Spleen (tissue), 11 donors: ENCODE results near the gene CAMTA1. TPM values are rescaled to one million over a fixed set of nuclear protein-coding genes. Genes with fewer than 3 reads are reported as not detected.

Experiments
- DNase-seq: peaks from one replicate; pipeline ENCODE4 v3.0.0-alpha.2; 2020
- H3K27ac ChIP-seq, 8 donors: fragments of 200-600 bp; sonication (generic) in 7 of 8; 1 replicate in 4 of 8; 2 replicates in 4 of 8; pipeline versions ENCODE4 v1.5.0 to v1.8.0; 2016 to 2021; ENCODE audit warnings: inconsistent platforms in 4 of 8, mild to moderate bottlenecking in 4 of 8, moderate library complexity in 1 of 8
- H3K27me3 ChIP-seq, 7 donors: fragments of 200-600 bp; sonication (generic) in 6 of 7; replicated peaks in 1 of 7; 1 replicate in 4 of 7; 2 replicates in 3 of 7; pipeline versions ENCODE4 v1.5.0 to v1.8.0; 2016 to 2021; ENCODE audit warnings: inconsistent platforms in 3 of 7, mild to moderate bottlenecking in 1 of 7
- H3K36me3 ChIP-seq, 6 donors: fragments of 200-600 bp; sonication (generic) in 5 of 6; 1 replicate in 4 of 6; 2 replicates in 2 of 6; pipeline versions ENCODE4 v1.5.0 to v1.8.0; 2016 to 2021; ENCODE audit warnings: inconsistent platforms in 2 of 6
- H3K4me1 ChIP-seq, 6 donors: fragments of 200-600 bp; sonication (generic) in 5 of 6; 1 replicate in 3 of 6; 2 replicates in 3 of 6; pipeline versions ENCODE4 v1.5.0 to v1.8.0; 2016 to 2021; ENCODE audit warnings: inconsistent platforms in 3 of 6
- H3K4me3 ChIP-seq, 8 donors: fragments of 200-600 bp; sonication (generic) in 7 of 8; 1 replicate in 4 of 8; 2 replicates in 4 of 8; pipeline versions ENCODE4 v1.5.0 to v1.8.0; 2016 to 2021; ENCODE audit warnings: inconsistent platforms in 4 of 8, mild to moderate bottlenecking in 4 of 8, moderate library complexity in 2 of 8
- H3K9me3 ChIP-seq, 8 donors: fragments of 200-600 bp; sonication (generic) in 7 of 8; 1 replicate in 4 of 8; 2 replicates in 4 of 8; pipeline versions ENCODE4 v1.5.0 to v1.8.0; 2016 to 2021; ENCODE audit warnings: inconsistent platforms in 4 of 8
- POLR2A ChIP-seq, 3 donors: fragments of 450-650 bp; IDR thresholded peaks; one replicate each; pipeline ENCODE4 v1.5.1; 2017; ENCODE audit warnings: antibody characterized with exemption in 3 of 3, mild to moderate bottlenecking in 1 of 3
- POLR2AphosphoS5 ChIP-seq, 3 donors: sonication (generic); formaldehyde crosslinking; IDR thresholded peaks; one replicate each; pipeline ENCODE4 v1.5.1; 2017; ENCODE audit warnings: antibody characterized with exemption in 3 of 3
- WGBS, 5 donors: extraction: QIAGEN DNeasy Blood & Tissue Kit in 3 of 5; methylation state at CpG; one replicate each; pipeline versions ENCODE4 v1.1.5 to v1.1.7; 2013 to 2018; 5-methylcytosine and 5-hydroxymethylcytosine counted together
- intact Hi-C: fragments of 100-400 bp; cut with DNase I; formaldehyde crosslinking; loops from one replicate; pipeline ENCODE4 v1.15.0; 2023; ENCODE audit warnings: low total_unique reads
- polyA plus RNA-seq, 3 donors: library from polyadenylated mRNA; stranded (reverse); fragments of 200-250 nt; gene quantifications; one replicate each; pipeline ENCODE4 v1.2.1, GENCODE V29; 2013
- total RNA-seq, 7 donors: library from RNA; depleted of rRNA in 3 of 7; stranded (reverse); fragments of >200 nt in 3 of 7; fragmentation: NEBNext Ultra II Directional in 4 of 7; extraction: Animal tissue kit (Norgen Biotek cat#: 25700) in 4 of 7; gene quantifications; one replicate each; pipeline versions ENCODE4 v1.1.0 to v1.2.1, GENCODE V29; 2016 to 2021
- TF ChIP-seq, protein P1 (sequence below), 11 experiments: fragments of 200-600 bp in 7 of 11; fragments of 450-650 bp in 4 of 11; sonication (generic) in 4 of 11; IDR thresholded peaks in 8 of 11; conservative IDR thresholded peaks in 3 of 11; 1 replicate in 7 of 11; 2 replicates in 4 of 11; pipeline versions ENCODE4 v1.4.0 to v1.8.0; 2016 to 2021; ENCODE audit warnings: antibody characterized with exemption in 11 of 11, inconsistent platforms in 4 of 11, mild to moderate bottlenecking in 1 of 11
- donor health status: healthy with polysubstance abuse.
- donor health status: DM: no; HTN: no; CAD: no; lungs with moderate emphysema.
- donor health status: DM: no; HTN: no; CAD: no.
- donor health status: Bipolar disorder and iron deficiency.
- donor health status: healthy.
- donor health status: DM: no; HTN: no; CAD: no.
- donor health status: DM: yes; HTN: yes; CAD: no.

Gene CAMTA1
- total and polyA plus RNA-seq, 10 donors = 53.0 to 106 (median 77.3) TPM

DNA sequence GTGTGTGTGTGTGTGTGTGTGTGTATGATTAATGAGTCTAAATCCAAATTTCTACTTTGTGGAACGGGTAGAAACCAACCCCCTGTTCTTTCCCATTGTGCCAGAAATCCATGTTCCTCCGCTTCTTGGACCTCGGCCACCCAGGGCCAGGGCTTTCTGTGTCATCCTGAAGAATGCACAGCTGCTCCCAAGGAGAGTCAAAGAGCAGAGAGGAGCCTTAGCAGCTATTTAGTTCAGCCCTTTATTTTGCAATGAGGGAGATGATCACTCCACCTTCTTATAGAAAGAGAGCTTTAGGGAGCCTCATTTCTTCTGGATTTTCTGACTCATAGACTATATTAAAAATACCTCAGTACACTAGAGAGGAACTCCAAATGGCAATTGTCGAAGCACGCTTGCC is 496.6 kb downstream of the CAMTA1 start:
- peaks cover 0 to 38% (median 0%) of the 10 kb centered on the region in 7 donors for H3K27me3 ChIP-seq
- H3K4me3 ChIP-seq = no peak overlapping the region
- H3K36me3 ChIP-seq = no peaks in the 10 kb centered on the region
- intact Hi-C loops = no loop called here
- H3K4me1 ChIP-seq = no peaks in the 10 kb centered on the region
- DNase-seq = no peak
- WGBS, 5 donors = 72 to 93% (median 81%) methylated on average over 5 of the region's 5 CpGs
- no peak overlapping the region for H3K27ac ChIP-seq
- TF ChIP-seq POLR2AphosphoS5 (IDR thresholded peaks at IDR 0.05) (no peak), POLR2A (IDR thresholded peaks at IDR 0.05) (no peak)
- TF ChIP-seq, protein P1, sequence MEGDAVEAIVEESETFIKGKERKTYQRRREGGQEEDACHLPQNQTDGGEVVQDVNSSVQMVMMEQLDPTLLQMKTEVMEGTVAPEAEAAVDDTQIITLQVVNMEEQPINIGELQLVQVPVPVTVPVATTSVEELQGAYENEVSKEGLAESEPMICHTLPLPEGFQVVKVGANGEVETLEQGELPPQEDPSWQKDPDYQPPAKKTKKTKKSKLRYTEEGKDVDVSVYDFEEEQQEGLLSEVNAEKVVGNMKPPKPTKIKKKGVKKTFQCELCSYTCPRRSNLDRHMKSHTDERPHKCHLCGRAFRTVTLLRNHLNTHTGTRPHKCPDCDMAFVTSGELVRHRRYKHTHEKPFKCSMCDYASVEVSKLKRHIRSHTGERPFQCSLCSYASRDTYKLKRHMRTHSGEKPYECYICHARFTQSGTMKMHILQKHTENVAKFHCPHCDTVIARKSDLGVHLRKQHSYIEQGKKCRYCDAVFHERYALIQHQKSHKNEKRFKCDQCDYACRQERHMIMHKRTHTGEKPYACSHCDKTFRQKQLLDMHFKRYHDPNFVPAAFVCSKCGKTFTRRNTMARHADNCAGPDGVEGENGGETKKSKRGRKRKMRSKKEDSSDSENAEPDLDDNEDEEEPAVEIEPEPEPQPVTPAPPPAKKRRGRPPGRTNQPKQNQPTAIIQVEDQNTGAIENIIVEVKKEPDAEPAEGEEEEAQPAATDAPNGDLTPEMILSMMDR (IDR thresholded peaks at IDR 0.05 in 8 of 11, conservative IDR thresholded peaks at IDR 0.05 in 3 of 11) = no peak
- H3K9me3 ChIP-seq = peaks cover 0 to 8% (median 2%) of the 10 kb centered on the region in 8 donors

DNA sequence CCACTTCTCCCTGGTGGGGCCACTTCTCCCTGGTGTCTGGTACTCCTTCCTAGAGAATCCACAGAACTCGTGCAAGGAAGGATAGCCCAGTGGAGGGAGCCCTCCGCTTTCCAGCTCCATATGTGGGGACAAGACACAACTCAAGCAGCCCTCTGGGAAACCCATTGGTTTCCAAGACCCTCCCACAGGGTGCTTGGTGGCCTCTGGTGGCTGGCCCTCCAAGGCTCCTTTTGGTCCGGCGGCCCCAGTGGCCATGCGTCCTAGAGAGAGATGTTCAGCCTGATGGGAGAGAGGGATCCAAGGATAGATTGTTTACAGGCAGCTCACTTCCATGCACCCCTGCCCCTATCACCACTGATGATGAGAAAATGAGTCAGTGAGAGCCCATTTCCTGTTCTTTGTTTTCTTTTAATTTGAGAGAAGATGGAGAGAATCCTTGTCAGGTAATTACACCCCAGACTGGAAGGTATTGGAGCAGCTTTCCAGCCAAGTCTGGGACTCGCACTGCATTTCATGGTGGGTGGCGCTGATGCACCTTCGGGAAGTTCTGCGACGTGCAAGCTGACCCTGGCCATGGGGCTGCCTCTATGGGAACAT is 499.7 kb downstream of the CAMTA1 start:
- peaks cover 0 to 24% (median 0%) of the 10 kb centered on the region in 7 donors for H3K27me3 ChIP-seq
- intact Hi-C loops = no loop called here
- no peak overlapping the region for H3K4me3 ChIP-seq
- no peaks in the 10 kb centered on the region for H3K4me1 ChIP-seq
- no peaks in the 10 kb centered on the region for H3K9me3 ChIP-seq
- no peak overlapping the region for H3K27ac ChIP-seq
- whole genome bisulfite sequencing, 5 donors = 90 to 95% (median 93%) methylated on average over 10 of the region's 10 CpGs
- TF ChIP-seq, protein P1 (IDR thresholded peaks at IDR 0.05 in 8 of 11, conservative IDR thresholded peaks at IDR 0.05 in 3 of 11) = no peak
- TF ChIP-seq POLR2A (IDR thresholded peaks at IDR 0.05) = no peak
- TF ChIP-seq POLR2AphosphoS5 (IDR thresholded peaks at IDR 0.05) = no peak
- no peaks in the 10 kb centered on the region for H3K36me3 ChIP-seq
- DNase-seq = no peak

DNA sequence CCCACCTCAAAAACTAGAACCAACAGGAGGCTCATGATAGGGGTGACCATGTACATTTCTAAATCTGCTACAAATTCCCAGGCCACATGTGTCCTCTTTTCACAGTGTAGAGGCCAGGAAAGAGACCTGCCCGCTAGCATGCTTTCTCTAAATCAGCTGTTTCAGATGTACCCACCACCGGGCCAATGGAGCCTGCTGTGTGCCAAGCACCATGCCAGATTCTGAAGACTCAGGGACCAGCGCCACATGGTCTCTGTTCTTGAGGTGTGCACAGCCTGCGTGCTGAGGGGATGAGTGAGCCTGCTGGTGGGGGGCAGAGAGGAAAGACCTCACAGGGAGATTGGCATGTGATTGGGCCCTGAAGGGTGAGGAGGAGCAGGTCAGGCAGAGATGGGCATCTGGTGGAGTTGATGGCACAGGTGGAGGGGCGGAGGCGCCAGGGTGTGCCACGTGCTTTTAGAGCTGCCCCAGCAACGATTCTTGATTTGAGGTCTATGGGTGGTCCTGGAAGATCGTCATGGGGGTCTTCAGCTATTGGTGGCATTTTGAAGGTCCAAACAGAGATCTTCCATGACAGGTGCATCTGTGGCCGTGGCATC is 500.7 kb downstream of the CAMTA1 start:
- TF ChIP-seq POLR2A (IDR thresholded peaks at IDR 0.05) (no peak), POLR2AphosphoS5 (IDR thresholded peaks at IDR 0.05) (no peak)
- TF ChIP-seq, protein P1 (IDR thresholded peaks at IDR 0.05 in 8 of 11, conservative IDR thresholded peaks at IDR 0.05 in 3 of 11) = no peak
- 86 to 92% (median 87%) methylated on average over 9 to 10 of the region's 10 CpGs for WGBS, 5 donors
- intact Hi-C loops = no loop called here
- Histone ChIP-seq H3K4me1 (no peaks in the 10 kb centered on the region), H3K27ac (no peak overlapping the region), H3K36me3 (no peaks in the 10 kb centered on the region), H3K9me3 (no peaks in the 10 kb centered on the region), H3K27me3 (peaks cover 0 to 19% (median 0%) of the 10 kb centered on the region in 7 donors), H3K4me3 (no peak overlapping the region)
- DNase-seq = no peak

DNA sequence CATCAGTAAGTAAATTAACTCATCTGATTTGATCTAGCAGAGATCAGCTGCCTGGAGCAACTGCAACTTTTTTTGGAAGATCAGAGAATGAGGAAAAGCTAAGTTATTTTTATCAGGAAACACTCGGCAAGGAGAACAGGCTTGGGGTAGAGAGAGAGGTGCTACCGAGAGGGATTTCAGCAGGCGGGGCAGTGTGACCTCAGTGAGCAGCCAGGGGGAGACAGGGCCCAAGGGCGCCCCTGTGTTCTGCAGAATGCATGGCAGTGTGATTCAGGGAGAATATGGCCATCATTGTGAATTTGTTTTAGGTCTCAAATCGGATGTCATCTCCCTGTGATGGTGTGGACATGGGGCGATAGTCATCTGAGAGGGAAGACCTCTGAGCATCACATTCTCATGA is 501.8 kb downstream of the CAMTA1 start:
- 75 to 86% (median 81%) methylated on average over 6 of the region's 6 CpGs for WGBS, 5 donors
- Histone ChIP-seq H3K9me3 (no peaks in the 10 kb centered on the region), H3K27ac (no peak overlapping the region), H3K27me3 (peaks cover 0 to 19% (median 0%) of the 10 kb centered on the region in 7 donors), H3K4me1 (no peaks in the 10 kb centered on the region), H3K36me3 (no peaks in the 10 kb centered on the region), H3K4me3 (no peak overlapping the region)
- TF ChIP-seq POLR2A (IDR thresholded peaks at IDR 0.05) = no peak
- TF ChIP-seq POLR2AphosphoS5 (IDR thresholded peaks at IDR 0.05) = no peak
- TF ChIP-seq, protein P1 (IDR thresholded peaks at IDR 0.05 in 8 of 11, conservative IDR thresholded peaks at IDR 0.05 in 3 of 11) = no peak
- intact Hi-C loops = no loop called here
- DNase-seq = no peak
